GM12872 (cell line): ENCODE results near the gene HNRNPL.

Experiments
- TF ChIP-seq, protein P1 (sequence below): IDR thresholded peaks from 3 replicates; pipeline ENCODE4 v1.5.1; 2011; ENCODE audit warnings: low read depth, mild to moderate bottlenecking, low read length, moderate library complexity; ENCODE audit not compliant: insufficient read depth

The HNRNPL gene

GRCh38 chr19:38806371-38806770 lies 43.4 kb downstream of the HNRNPL start:
- TF ChIP-seq, protein P1, sequence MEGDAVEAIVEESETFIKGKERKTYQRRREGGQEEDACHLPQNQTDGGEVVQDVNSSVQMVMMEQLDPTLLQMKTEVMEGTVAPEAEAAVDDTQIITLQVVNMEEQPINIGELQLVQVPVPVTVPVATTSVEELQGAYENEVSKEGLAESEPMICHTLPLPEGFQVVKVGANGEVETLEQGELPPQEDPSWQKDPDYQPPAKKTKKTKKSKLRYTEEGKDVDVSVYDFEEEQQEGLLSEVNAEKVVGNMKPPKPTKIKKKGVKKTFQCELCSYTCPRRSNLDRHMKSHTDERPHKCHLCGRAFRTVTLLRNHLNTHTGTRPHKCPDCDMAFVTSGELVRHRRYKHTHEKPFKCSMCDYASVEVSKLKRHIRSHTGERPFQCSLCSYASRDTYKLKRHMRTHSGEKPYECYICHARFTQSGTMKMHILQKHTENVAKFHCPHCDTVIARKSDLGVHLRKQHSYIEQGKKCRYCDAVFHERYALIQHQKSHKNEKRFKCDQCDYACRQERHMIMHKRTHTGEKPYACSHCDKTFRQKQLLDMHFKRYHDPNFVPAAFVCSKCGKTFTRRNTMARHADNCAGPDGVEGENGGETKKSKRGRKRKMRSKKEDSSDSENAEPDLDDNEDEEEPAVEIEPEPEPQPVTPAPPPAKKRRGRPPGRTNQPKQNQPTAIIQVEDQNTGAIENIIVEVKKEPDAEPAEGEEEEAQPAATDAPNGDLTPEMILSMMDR = no peak

- TF ChIP-seq, protein P1 = no peak
Observed at GRCh38 chr19:38805180-38805579, 44.6 kb downstream of the HNRNPL start.

DNA sequence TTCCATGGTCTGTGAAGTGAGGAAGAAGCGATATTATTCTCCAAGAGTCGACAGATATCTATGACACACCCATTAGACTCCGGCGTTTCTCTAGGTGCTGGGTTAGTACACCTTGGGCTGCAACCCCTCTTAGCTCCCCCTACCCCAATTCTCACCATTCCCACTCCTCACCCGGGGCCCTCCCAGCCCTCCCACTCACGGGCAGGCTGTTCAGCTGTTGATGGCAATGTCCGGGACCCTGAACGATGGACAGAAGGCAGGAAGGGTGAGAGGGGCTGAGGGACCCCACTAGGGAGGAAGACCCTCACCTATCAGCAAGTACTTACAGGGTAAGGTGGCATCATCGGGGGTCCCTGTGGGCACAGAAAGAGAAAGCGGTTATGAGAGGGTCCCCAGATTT lies 46.2 kb downstream of the HNRNPL start:
- TF ChIP-seq, protein P1 = no peak

DNA sequence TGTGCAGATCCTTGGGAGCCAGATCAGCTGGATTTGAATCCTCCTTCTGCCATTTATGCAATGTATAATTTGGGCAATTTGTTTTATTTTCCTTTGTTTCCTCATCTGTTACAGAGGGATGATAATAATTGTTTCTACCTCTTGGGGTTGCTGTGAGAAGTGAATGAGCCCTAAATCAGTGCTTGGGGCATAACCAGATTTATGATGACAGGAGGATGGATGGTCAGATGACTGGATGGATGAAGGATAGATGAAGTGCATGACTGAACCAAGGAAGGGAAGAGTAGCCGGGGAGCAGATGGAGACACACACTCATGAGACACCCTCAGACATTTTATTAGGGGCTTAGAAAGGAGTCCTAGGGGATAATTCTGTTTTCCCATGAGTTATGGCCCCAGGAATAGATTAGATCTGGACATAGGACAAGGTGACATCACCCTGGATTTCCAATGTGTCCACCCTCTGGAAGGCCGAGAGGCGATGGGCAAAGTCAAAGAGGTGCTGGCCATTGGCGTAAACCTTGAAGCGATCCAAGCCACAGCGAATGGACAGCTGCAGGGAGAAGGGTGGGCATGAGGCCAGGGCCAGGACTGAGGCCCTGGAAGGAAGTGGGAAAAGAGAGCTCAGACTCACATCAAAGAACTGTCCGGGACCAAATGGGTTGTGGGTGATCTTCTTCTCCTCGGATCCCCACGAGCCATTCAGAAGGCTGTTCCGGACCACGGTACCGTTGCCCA lies 48.3 kb downstream of the HNRNPL start:
- TF ChIP-seq, protein P1 = no peak

DNA sequence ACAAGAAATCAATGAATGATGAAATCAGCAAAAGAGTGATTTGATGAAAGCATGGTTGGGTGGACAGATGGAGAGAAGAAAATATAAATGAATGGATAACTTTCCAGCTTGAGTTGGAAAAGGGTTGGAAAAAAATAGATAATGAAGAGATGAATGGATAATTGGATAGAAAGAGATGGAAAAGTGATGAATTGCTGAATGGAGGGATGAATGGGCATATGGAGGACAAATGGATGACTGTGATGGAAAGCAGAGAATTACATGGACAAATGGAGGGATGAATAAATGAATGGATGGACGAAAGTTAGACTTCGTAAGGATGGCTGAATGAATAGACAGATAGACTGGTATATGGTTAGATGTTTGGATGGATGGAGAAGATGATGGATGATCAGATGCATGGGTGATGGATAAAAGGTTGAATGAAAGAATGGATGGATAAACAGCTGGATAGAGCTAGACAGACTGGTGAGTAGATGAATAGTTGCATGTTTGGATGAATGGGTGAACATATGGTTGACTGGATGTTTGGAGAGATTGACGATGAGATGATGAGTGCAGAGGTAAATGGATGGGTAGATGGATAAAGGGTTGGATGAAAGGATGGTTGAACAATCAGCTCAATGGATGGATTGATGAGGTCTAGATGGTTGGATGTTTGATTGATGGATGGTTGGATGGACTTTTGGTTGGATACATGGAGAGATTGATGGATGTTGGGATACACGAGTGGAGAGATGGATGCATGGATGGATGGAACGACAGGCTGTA lies 49.0 kb downstream of the HNRNPL start:
- TF ChIP-seq, protein P1 = no peak

- TF ChIP-seq, protein P1 = no peak
Observed at GRCh38 chr19:38799104-38799503, 50.7 kb downstream of the HNRNPL start.

- TF ChIP-seq, protein P1 = no peak
Observed at GRCh38 chr19:38796154-38796553, 53.6 kb downstream of the HNRNPL start.
